CD14-positive monocyte (primary cell): ENCODE results near the gene WSB1. TPM values are rescaled to one million over a fixed set of nuclear protein-coding genes. Genes with fewer than 3 reads are reported as not detected.

Experiments
- DNase-seq, 3 donors: peaks; one replicate each; pipeline ENCODE4 v3.0.0-alpha.2; 2011 to 2022
- H2AFZ ChIP-seq: 2 replicates; pipeline ENCODE4 v1.6.0; 2012; ENCODE audit warnings: mild to moderate bottlenecking, low read depth, low read length, inconsistent platforms; ENCODE audit not compliant: insufficient read depth, poor library complexity, severe bottlenecking
- H3K27ac ChIP-seq, 2 donors: 1 replicate in 1 of 2; 2 replicates in 1 of 2; pipeline ENCODE4 v1.5.1; 2012 to 2013; ENCODE audit warnings: low read length in 2 of 2, control low read depth in 1 of 2, inconsistent platforms in 1 of 2, low read depth in 1 of 2, mild to moderate bottlenecking in 1 of 2
- H3K27me3 ChIP-seq, 2 donors: one replicate each; pipeline versions ENCODE4 v1.6.0 to v1.6.1; 2011 to 2013; ENCODE audit warnings: low read length in 2 of 2; ENCODE audit not compliant: control insufficient read depth in 2 of 2, insufficient read depth in 2 of 2
- H3K36me3 ChIP-seq, 2 donors: replicated peaks in 1 of 2; 1 replicate in 1 of 2; 2 replicates in 1 of 2; pipeline versions ENCODE4 v1.5.1 to v1.6.1; 2012 to 2013; ENCODE audit warnings: low read length in 2 of 2, control low read depth in 1 of 2, inconsistent platforms in 1 of 2, mild to moderate bottlenecking in 1 of 2; ENCODE audit not compliant: insufficient read depth in 2 of 2, control insufficient read depth in 1 of 2
- H3K4me1 ChIP-seq, 2 donors: 1 replicate in 1 of 2; 2 replicates in 1 of 2; pipeline versions ENCODE4 v1.5.1 to v1.6.1; 2012 to 2013; ENCODE audit warnings: low read length in 2 of 2, control low read depth in 1 of 2, inconsistent platforms in 1 of 2, mild to moderate bottlenecking in 1 of 2, moderate library complexity in 1 of 2; ENCODE audit not compliant: insufficient read depth in 2 of 2, control insufficient read depth in 1 of 2
- H3K4me2 ChIP-seq: replicated peaks from 2 replicates; pipeline ENCODE3; 2012; ENCODE audit warnings: low read length, moderate library complexity, mild to moderate bottlenecking; ENCODE audit not compliant: poor library complexity, severe bottlenecking; ENCODE audit errors: extremely low read depth
- H3K4me3 ChIP-seq, 3 experiments: fragments of 200-600 bp in 1 of 3; sonication (generic) in 1 of 3; replicated peaks in 1 of 3; 1 replicate in 2 of 3; 2 replicates in 1 of 3; pipeline ENCODE4 v1.5.1; 2011 to 2013; ENCODE audit warnings: low read length in 3 of 3, mild to moderate bottlenecking in 3 of 3, control low read depth in 2 of 3, low read depth in 2 of 3, inconsistent platforms in 1 of 3, moderate library complexity in 1 of 3
- H3K79me2 ChIP-seq: 2 replicates; pipeline ENCODE4 v1.6.0; 2012; ENCODE audit warnings: mild to moderate bottlenecking, control low read depth, inconsistent platforms, low read length, moderate library complexity; ENCODE audit not compliant: insufficient read depth
- H3K9ac ChIP-seq: 2 replicates; pipeline ENCODE4 v1.6.0; 2017; ENCODE audit warnings: low read length, mild to moderate bottlenecking; ENCODE audit not compliant: insufficient read depth, poor library complexity, severe bottlenecking
- H3K9me3 ChIP-seq, 2 donors: replicated peaks in 1 of 2; 1 replicate in 1 of 2; 2 replicates in 1 of 2; pipeline versions ENCODE4 v1.5.1 to v1.6.1; 2012 to 2013; ENCODE audit warnings: low read length in 2 of 2, control low read depth in 1 of 2; ENCODE audit not compliant: control insufficient read depth in 1 of 2, insufficient read depth in 1 of 2
- H4K20me1 ChIP-seq: 2 replicates; pipeline ENCODE4 v1.6.0; 2012; ENCODE audit warnings: mild to moderate bottlenecking, low read length, control low read depth, moderate library complexity; ENCODE audit not compliant: insufficient read depth
- H3K27ac Mint-ChIP-seq, 7 donors: one replicate each; pipeline ENCODE4 v1.8.0; 2020; ENCODE audit warnings: mild to moderate bottlenecking in 7 of 7, mixed read lengths in 7 of 7, moderate library complexity in 6 of 7, inconsistent platforms in 2 of 7
- H3K27me3 Mint-ChIP-seq, 3 donors: one replicate each; pipeline ENCODE4 v1.8.0; 2021 to 2022; ENCODE audit warnings: low read depth in 3 of 3, mild to moderate bottlenecking in 3 of 3, mixed read lengths in 3 of 3, moderate library complexity in 3 of 3, inconsistent platforms in 1 of 3
- H3K36me3 Mint-ChIP-seq, 2 donors: one replicate each; pipeline ENCODE4 v1.8.0; 2020; ENCODE audit warnings: mixed read lengths in 2 of 2, inconsistent platforms in 1 of 2, mild to moderate bottlenecking in 1 of 2
- H3K4me1 Mint-ChIP-seq: one replicate; pipeline ENCODE4 v1.8.0; 2020; ENCODE audit warnings: mild to moderate bottlenecking, mixed read lengths
- H3K4me3 Mint-ChIP-seq, 2 donors: one replicate each; pipeline ENCODE4 v1.8.0; 2020; ENCODE audit warnings: mild to moderate bottlenecking in 2 of 2, mixed read lengths in 2 of 2, moderate library complexity in 1 of 2
- H3K9me3 Mint-ChIP-seq, 7 donors: one replicate each; pipeline ENCODE4 v1.8.0; 2020 to 2022; ENCODE audit warnings: mixed read lengths in 7 of 7, mild to moderate bottlenecking in 6 of 7, moderate library complexity in 6 of 7, inconsistent platforms in 2 of 7
- CTCF ChIP-seq: fragments of 200-600 bp; IDR thresholded peaks from one replicate; pipeline ENCODE4 v1.8.0; 2022; ENCODE audit warnings: antibody characterized with exemption, mild to moderate bottlenecking
- WGBS: methylation state at CpG from one replicate; pipeline ENCODE4 v1.1.5; 2013; ENCODE audit warnings: missing lambda C conversion rate; ENCODE audit not compliant: insufficient coverage; 5-methylcytosine and 5-hydroxymethylcytosine counted together
- intact Hi-C, 2 donors: fragments of 100-400 bp; cut with micrococcal nuclease; formaldehyde crosslinking; loops; one replicate each; pipeline versions ENCODE4 v1.15.0 to v1.15.1; 2023
- polyA plus RNA-seq, 3 donors: library from polyadenylated mRNA; depleted of rRNA in 1 of 3; unstranded in 2 of 3; stranded (reverse) in 1 of 3; fragments of 300-500 nt in 2 of 3; fragments of >200 nt in 1 of 3; fragmentation: Illumina TruSeq in 2 of 3; gene quantifications; 1 replicate in 2 of 3; 2 replicates in 1 of 3; pipeline ENCODE4 v1.2.3, GENCODE V29; 2012 to 2021

Gene WSB1
- polyA plus RNA-seq, 3 donors: 220 to 368 (median 296) TPM

- H4K20me1 ChIP-seq: no peaks in the 10 kb centered on the region
- no peaks in the 10 kb centered on the region for H3K36me3 ChIP-seq
- Mint-ChIP-seq H3K27me3 (peaks cover 0 to 2% (median 1%) of the 10 kb centered on the region in 3 donors), H3K36me3 (peaks cover 1 to 2% of the 10 kb centered on the region in 2 donors), H3K9me3 (peaks cover 0 to 3% (median 0%) of the 10 kb centered on the region in 7 donors), H3K4me3 (no peak overlapping the region), H3K4me1 (peaks cover 20% of the 10 kb centered on the region), H3K27ac (no peak overlapping the region)
- no peak overlapping the region for H3K4me2 ChIP-seq
- no peaks in the 10 kb centered on the region for H3K27me3 ChIP-seq
- no peak overlapping the region for H3K27ac ChIP-seq
- intact Hi-C loops: loop anchor here in 1 of 2 donors (5.0 kb wide), 2 partner anchors 42 to 48 kb away; no protein-coding TSS in a partner anchor
- H3K79me2 ChIP-seq: peaks cover 20% of the 10 kb centered on the region
- H2AFZ ChIP-seq: no peak overlapping the region
- H3K9me3 ChIP-seq: no peaks in the 10 kb centered on the region
- DNase-seq: no peak
- no peak for TF ChIP-seq CTCF
- H3K4me3 ChIP-seq: no peak overlapping the region
- peaks cover 27 to 30% of the 10 kb centered on the region in 2 donors for H3K4me1 ChIP-seq
- H3K9ac ChIP-seq: no peak overlapping the region
Measured at GRCh38 chr17:27289856-27290255, 4.1 kb upstream of the WSB1 start.

DNA sequence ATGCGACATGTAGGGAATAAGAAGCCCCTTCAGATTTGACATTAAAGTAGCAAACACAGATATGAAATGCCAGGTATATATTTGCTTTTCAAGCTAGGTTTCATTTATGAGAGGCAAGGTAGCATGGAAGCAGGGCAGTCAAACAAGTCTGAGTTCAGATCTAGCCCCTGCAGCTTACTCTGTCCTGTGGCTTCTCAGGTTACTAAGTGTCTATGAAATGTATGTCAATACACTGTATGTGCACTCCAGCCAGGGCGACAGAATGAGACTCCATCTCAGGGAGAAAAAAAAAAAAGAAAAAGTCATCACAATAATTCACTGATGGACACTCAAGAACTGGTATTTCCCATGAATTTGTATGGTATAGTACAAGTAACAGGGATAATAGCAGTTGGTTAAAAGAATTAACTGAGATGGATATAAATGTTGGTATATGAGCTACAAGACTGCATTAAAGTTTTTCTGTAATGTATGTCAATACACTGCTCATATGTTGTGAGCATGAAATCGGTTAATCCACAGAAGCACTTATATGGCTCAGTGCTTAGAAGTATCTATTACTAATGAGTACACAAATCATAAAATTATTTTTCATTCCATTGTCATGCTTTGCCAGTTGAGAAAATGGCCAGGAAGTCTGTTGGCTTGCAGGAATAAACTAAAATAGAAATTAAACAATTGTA is 2.9 kb upstream of the WSB1 start:
- Histone ChIP-seq H4K20me1 (peaks cover 12% of the 10 kb centered on the region), H3K9me3 (no peaks in the 10 kb centered on the region), H3K4me3 (no peak overlapping the region), H3K4me1 (peaks cover 20 to 26% of the 10 kb centered on the region in 2 donors), H2AFZ (no peak overlapping the region), H3K9ac (no peak overlapping the region), H3K27ac (no peak overlapping the region), H3K79me2 (peaks cover 32% of the 10 kb centered on the region), H3K36me3 (no peaks in the 10 kb centered on the region), H3K27me3 (no peaks in the 10 kb centered on the region), H3K4me2 (no peak overlapping the region)
- Mint-ChIP-seq H3K4me1 (peaks cover 15% of the 10 kb centered on the region), H3K27me3 (peaks cover 0 to 2% (median 1%) of the 10 kb centered on the region in 3 donors), H3K9me3 (peaks cover 0 to 3% (median 0%) of the 10 kb centered on the region in 7 donors), H3K27ac (no peak overlapping the region), H3K4me3 (no peak overlapping the region), H3K36me3 (peaks cover 4 to 5% of the 10 kb centered on the region in 2 donors)
- intact Hi-C loops: loop anchor here in 1 of 2 donors (5.0 kb wide), 2 partner anchors 41 to 49 kb away; no protein-coding TSS in a partner anchor
- WGBS: no CpG with 5 or more reads among the region's 3 CpGs
- DNase-seq: no peak
- no peak for TF ChIP-seq CTCF
